ENCODE results near the gene KLHL41.

Gene KLHL41

DNA sequence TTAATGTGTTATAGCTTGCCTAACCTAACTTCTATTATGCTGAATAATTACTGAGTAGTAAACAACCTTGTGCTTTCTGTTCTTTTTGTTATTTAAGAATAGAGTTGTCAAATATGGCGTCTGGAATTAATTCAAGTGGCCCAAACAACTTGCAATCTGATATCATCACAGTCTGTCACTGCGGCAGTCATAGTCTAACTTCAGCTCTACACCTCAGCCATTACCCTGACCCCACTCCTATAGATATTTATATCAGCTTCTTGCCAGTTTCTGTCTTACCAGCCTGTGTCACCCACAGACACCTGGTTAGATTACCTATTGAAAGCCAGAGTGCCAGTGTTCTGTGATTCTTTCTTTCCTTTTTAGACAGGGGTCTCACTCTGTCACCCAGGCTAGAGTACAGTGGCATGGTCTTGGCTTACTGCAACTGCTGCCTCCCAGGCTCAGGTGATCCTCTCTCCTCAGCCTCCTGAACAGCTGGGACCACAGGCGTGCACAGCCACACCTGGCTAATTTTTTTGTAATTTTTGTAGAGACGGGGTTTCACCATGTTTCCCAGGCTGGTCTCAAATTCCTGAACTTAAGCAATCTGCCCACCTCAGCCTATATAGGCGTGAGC, 14.1 kb upstream of the KLHL41 start:
- in situ Hi-C loops (cut with HindIII; ENCODE audit: low sequenced_read_pairs) = no loop called here
- no peak for DNase-seq (ENCODE audit: low read depth)
- no peak overlapping the region for H3K4me3 ChIP-seq (ENCODE audit: low read depth, low read length)
- TF ChIP-seq, protein P1, sequence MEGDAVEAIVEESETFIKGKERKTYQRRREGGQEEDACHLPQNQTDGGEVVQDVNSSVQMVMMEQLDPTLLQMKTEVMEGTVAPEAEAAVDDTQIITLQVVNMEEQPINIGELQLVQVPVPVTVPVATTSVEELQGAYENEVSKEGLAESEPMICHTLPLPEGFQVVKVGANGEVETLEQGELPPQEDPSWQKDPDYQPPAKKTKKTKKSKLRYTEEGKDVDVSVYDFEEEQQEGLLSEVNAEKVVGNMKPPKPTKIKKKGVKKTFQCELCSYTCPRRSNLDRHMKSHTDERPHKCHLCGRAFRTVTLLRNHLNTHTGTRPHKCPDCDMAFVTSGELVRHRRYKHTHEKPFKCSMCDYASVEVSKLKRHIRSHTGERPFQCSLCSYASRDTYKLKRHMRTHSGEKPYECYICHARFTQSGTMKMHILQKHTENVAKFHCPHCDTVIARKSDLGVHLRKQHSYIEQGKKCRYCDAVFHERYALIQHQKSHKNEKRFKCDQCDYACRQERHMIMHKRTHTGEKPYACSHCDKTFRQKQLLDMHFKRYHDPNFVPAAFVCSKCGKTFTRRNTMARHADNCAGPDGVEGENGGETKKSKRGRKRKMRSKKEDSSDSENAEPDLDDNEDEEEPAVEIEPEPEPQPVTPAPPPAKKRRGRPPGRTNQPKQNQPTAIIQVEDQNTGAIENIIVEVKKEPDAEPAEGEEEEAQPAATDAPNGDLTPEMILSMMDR (IDR thresholded peaks at IDR 0.05; ENCODE audit: low read depth, low read length, missing control alignments) = no peak

DNA sequence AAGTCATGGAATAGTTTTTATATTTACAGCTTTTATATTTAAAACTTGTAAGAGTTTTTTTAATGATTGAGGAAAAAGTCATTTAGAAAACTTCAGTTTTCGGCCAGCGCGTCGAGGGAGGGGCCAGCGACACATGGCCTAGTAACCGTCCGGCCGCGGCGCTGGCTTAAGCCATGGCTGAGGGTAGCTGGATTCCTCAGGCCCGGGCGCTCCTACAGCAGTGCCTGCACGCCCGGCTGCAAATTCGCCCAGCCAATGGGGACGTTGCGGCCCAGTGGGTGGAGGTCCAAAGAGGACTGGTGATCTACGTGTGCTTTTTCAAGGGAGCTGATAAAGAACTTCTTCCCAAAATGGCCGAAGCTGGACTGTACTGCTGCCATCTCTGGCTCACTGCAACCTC, 4.9 kb upstream of the KLHL41 start:
- no peak overlapping the region for H3K4me3 ChIP-seq (ENCODE audit: low read depth, low read length)
- in situ Hi-C loops (cut with HindIII; ENCODE audit: low sequenced_read_pairs) = no loop called here
- DNase-seq (ENCODE audit: low read depth) = no peak
- TF ChIP-seq, protein P1 (IDR thresholded peaks at IDR 0.05; ENCODE audit: low read depth, low read length, missing control alignments) = no peak

DNA sequence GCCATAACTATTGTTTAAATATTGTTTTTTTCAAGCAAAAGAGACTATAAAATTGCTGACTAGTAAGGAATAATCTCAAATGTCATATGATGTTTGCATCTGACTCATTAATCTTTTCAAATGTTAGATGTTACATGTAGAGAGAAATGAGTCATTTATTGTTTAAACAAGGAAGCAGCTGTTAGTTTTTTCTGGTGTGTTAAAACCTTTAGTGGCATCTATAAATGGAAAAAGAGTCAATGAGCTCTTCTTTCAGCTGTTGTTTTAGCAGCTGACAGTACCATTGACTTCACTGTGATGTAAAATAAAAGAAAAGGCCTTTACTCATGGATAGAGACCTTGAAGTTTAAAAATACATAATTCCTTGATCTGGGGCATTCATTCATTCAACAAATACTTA, 1.8 kb upstream of the KLHL41 start:
- no peak overlapping the region for H3K4me3 ChIP-seq (ENCODE audit: low read depth, low read length)
- TF ChIP-seq, protein P1 (IDR thresholded peaks at IDR 0.05; ENCODE audit: low read depth, low read length, missing control alignments) = no peak
- DNase-seq (ENCODE audit: low read depth) = no peak
- in situ Hi-C loops (cut with HindIII; ENCODE audit: low sequenced_read_pairs) = no loop called here

DNA sequence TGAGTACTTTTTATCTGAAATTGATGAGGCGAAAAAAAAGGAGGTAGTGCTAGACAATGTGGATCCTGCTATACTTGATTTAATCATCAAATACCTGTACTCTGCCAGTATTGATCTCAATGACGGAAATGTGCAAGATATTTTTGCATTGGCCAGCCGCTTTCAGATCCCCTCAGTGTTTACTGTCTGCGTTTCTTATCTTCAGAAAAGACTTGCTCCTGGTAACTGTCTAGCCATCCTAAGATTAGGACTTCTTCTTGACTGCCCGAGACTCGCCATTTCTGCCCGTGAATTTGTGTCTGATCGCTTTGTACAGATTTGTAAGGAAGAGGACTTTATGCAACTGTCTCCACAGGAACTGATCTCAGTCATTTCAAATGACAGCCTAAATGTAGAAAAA, 453 bp downstream of the KLHL41 start:
- no peak overlapping the region for H3K4me3 ChIP-seq (ENCODE audit: low read depth, low read length)
- in situ Hi-C loops (cut with HindIII; ENCODE audit: low sequenced_read_pairs) = no loop called here
- TF ChIP-seq, protein P1 (IDR thresholded peaks at IDR 0.05; ENCODE audit: low read depth, low read length, missing control alignments) = no peak
- no peak for DNase-seq (ENCODE audit: low read depth)

DNA sequence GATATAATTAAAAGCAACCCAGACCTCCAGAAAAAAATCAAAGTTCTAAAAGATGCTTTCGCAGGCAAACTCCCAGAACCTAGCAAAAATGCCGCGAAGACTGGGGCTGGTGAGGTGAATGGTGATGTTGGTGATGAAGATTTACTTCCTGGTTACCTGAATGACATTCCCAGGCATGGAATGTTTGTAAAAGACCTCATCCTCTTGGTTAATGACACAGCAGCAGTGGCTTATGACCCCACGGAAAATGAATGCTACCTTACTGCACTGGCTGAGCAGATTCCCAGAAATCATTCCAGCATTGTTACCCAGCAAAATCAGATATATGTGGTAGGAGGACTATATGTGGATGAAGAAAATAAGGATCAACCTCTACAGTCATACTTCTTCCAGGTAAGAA, 994 bp downstream of the KLHL41 start:
- TF ChIP-seq, protein P1 (IDR thresholded peaks at IDR 0.05; ENCODE audit: low read depth, low read length, missing control alignments) = no peak
- no peak for DNase-seq (ENCODE audit: low read depth)
- no peak overlapping the region for H3K4me3 ChIP-seq (ENCODE audit: low read depth, low read length)
- in situ Hi-C loops (cut with HindIII; ENCODE audit: low sequenced_read_pairs) = no loop called here

DNA sequence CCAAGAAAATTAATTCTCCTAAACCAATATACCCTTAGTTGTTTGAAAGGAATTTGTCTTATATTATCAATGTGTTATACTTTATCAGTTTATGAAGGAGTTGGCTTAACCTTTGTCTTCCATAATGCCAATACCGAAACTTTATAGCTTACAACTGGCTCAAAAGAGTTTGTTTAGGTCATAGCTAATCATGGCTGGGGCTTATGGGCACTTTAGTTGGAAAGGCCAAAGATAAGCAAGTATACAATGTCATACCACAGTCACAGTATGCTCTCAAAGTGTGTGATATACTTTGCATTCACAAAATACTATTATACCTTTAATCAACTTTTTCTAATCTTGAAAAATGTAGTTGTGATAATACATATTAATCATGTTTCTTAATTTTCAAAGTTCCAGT, 2.3 kb downstream of the KLHL41 start:
- TF ChIP-seq, protein P1 (IDR thresholded peaks at IDR 0.05; ENCODE audit: low read depth, low read length, missing control alignments) = no peak
- in situ Hi-C loops (cut with HindIII; ENCODE audit: low sequenced_read_pairs) = no loop called here
- no peak overlapping the region for H3K4me3 ChIP-seq (ENCODE audit: low read depth, low read length)
- no peak for DNase-seq (ENCODE audit: low read depth)
